Skeletal muscle tissue (tissue), 4 donors: ENCODE results near the gene FHIT. TPM values are rescaled to one million over a fixed set of nuclear protein-coding genes. Genes with fewer than 3 reads are reported as not detected.

Source experiments
- H3K27ac ChIP-seq: one replicate; pipeline ENCODE4 v1.7.0; 2013; ENCODE audit warnings: mild to moderate bottlenecking, low read depth, low read length, inconsistent platforms
- H3K27me3 ChIP-seq, 3 donors: one replicate each; pipeline ENCODE4 v1.7.0; 2013; ENCODE audit warnings: low read length in 3 of 3; ENCODE audit not compliant: control insufficient read depth in 3 of 3, insufficient read depth in 3 of 3
- H3K36me3 ChIP-seq, 3 donors: one replicate each; pipeline ENCODE4 v1.7.0; 2013; ENCODE audit warnings: low read length in 3 of 3; ENCODE audit not compliant: control insufficient read depth in 3 of 3, insufficient read depth in 3 of 3
- H3K4me1 ChIP-seq, 3 donors: one replicate each; pipeline ENCODE4 v1.7.0; 2013; ENCODE audit warnings: low read length in 3 of 3, mild to moderate bottlenecking in 3 of 3; ENCODE audit not compliant: control insufficient read depth in 3 of 3, insufficient read depth in 3 of 3
- H3K4me3 ChIP-seq, 3 donors: one replicate each; pipeline ENCODE4 v1.7.0; 2013; ENCODE audit warnings: low read length in 3 of 3
- H3K9ac ChIP-seq, 3 donors: one replicate each; pipeline ENCODE4 v1.7.0; 2013; ENCODE audit warnings: low read length in 3 of 3, mild to moderate bottlenecking in 3 of 3, moderate library complexity in 2 of 3, low read depth in 1 of 3
- H3K9me3 ChIP-seq, 3 donors: one replicate each; pipeline ENCODE4 v1.7.0; 2013; ENCODE audit warnings: low read length in 3 of 3; ENCODE audit not compliant: control insufficient read depth in 3 of 3
- total RNA-seq: library from RNA; depleted of rRNA; stranded (reverse); fragments of >200 nt; gene quantifications from one replicate; pipeline ENCODE4 v1.2.3, GENCODE V29; 2014
- donor health status: Osteomylitis.

The FHIT gene
- total RNA-seq, 1 donor from 2014 or later = 4.2 TPM

- Histone ChIP-seq H3K4me1 (no peaks in the 10 kb centered on the region), H3K27me3 (no peaks in the 10 kb centered on the region), H3K27ac (no peak overlapping the region), H3K9ac (no peak overlapping the region), H3K36me3 (no peaks in the 10 kb centered on the region), H3K4me3 (no peak overlapping the region), H3K9me3 (peaks cover 0 to 4% (median 0%) of the 10 kb centered on the region in 3 donors)
Observed at GRCh38 chr3:60094392-60094947, 1156.8 kb downstream of the FHIT start.

GRCh38 chr3:60090548-60090947 is 1160.7 kb downstream of the FHIT start:
- Histone ChIP-seq H3K27me3 (no peaks in the 10 kb centered on the region), H3K27ac (no peak overlapping the region), H3K4me1 (no peaks in the 10 kb centered on the region), H3K4me3 (no peak overlapping the region), H3K36me3 (no peaks in the 10 kb centered on the region), H3K9me3 (peaks cover 0 to 4% (median 0%) of the 10 kb centered on the region in 3 donors), H3K9ac (no peak overlapping the region)

- Histone ChIP-seq H3K4me1 (no peaks in the 10 kb centered on the region), H3K27ac (no peak overlapping the region), H3K36me3 (no peaks in the 10 kb centered on the region), H3K9ac (no peak overlapping the region), H3K9me3 (no peaks in the 10 kb centered on the region), H3K27me3 (no peaks in the 10 kb centered on the region), H3K4me3 (no peak overlapping the region)
Observed at GRCh38 chr3:60086811-60087210, 1164.4 kb downstream of the FHIT start.

- Histone ChIP-seq H3K27me3 (no peaks in the 10 kb centered on the region), H3K27ac (no peak overlapping the region), H3K4me3 (no peak overlapping the region), H3K36me3 (no peaks in the 10 kb centered on the region), H3K9me3 (no peaks in the 10 kb centered on the region), H3K9ac (no peak overlapping the region), H3K4me1 (no peaks in the 10 kb centered on the region)
Observed at GRCh38 chr3:60085649-60086048, 1165.6 kb downstream of the FHIT start.

GRCh38 chr3:60081381-60082095 is 1169.7 kb downstream of the FHIT start:
- Histone ChIP-seq H3K4me1 (no peaks in the 10 kb centered on the region), H3K27me3 (no peaks in the 10 kb centered on the region), H3K36me3 (no peaks in the 10 kb centered on the region), H3K27ac (no peak overlapping the region), H3K9ac (no peak overlapping the region), H3K4me3 (no peak overlapping the region), H3K9me3 (no peaks in the 10 kb centered on the region)

- H3K27me3 ChIP-seq = no peaks in the 10 kb centered on the region
- no peak overlapping the region for H3K4me3 ChIP-seq
- no peaks in the 10 kb centered on the region for H3K36me3 ChIP-seq
- no peak overlapping the region for H3K9ac ChIP-seq
- H3K9me3 ChIP-seq = no peaks in the 10 kb centered on the region
- H3K27ac ChIP-seq = no peak overlapping the region
- no peaks in the 10 kb centered on the region for H3K4me1 ChIP-seq
Observed at GRCh38 chr3:60080648-60081047, 1170.6 kb downstream of the FHIT start.

GRCh38 chr3:60079076-60079475 is 1172.2 kb downstream of the FHIT start:
- Histone ChIP-seq H3K36me3 (no peaks in the 10 kb centered on the region), H3K4me3 (no peak overlapping the region), H3K27ac (no peak overlapping the region), H3K27me3 (no peaks in the 10 kb centered on the region), H3K9me3 (no peaks in the 10 kb centered on the region), H3K4me1 (no peaks in the 10 kb centered on the region), H3K9ac (no peak overlapping the region)

GRCh38 chr3:60076331-60076730 is 1174.9 kb downstream of the FHIT start:
- no peaks in the 10 kb centered on the region for H3K36me3 ChIP-seq
- no peak overlapping the region for H3K4me3 ChIP-seq
- no peak overlapping the region for H3K9ac ChIP-seq
- no peaks in the 10 kb centered on the region for H3K9me3 ChIP-seq
- no peak overlapping the region for H3K27ac ChIP-seq
- no peaks in the 10 kb centered on the region for H3K27me3 ChIP-seq
- H3K4me1 ChIP-seq = no peaks in the 10 kb centered on the region

- Histone ChIP-seq H3K9ac (no peak overlapping the region), H3K36me3 (no peaks in the 10 kb centered on the region), H3K27me3 (no peaks in the 10 kb centered on the region), H3K4me3 (no peak overlapping the region), H3K27ac (no peak overlapping the region), H3K4me1 (no peaks in the 10 kb centered on the region), H3K9me3 (no peaks in the 10 kb centered on the region)
Observed at GRCh38 chr3:60073942-60074341, 1177.3 kb downstream of the FHIT start.

- Histone ChIP-seq H3K27ac (no peak overlapping the region), H3K4me1 (no peaks in the 10 kb centered on the region), H3K9me3 (no peaks in the 10 kb centered on the region), H3K4me3 (no peak overlapping the region), H3K36me3 (no peaks in the 10 kb centered on the region), H3K27me3 (no peaks in the 10 kb centered on the region), H3K9ac (no peak overlapping the region)
Observed at GRCh38 chr3:60073228-60073627, 1178.0 kb downstream of the FHIT start.
